Measurements from ENCODE around the gene MCF2L.
"Not testable (repeated sequence)": the region's sequence is repeated elsewhere in the genome, so short reads cannot be mapped to it uniquely, and the experiment has no call there.

Gene MCF2L

GRCh38 chr13:113109151-113110047 is 140.4 kb downstream of the MCF2L start:
- Histone ChIP-seq H3K36me3 (ENCODE audit: low read length) (no peaks in the 10 kb centered on the region), H3K79me2 (ENCODE audit: insufficient read depth, low read length) (no peaks in the 10 kb centered on the region), H3K9me3 (ENCODE audit: insufficient read depth, low read length) (no peaks in the 10 kb centered on the region), H3K27ac (ENCODE audit: low read depth, low read length) (no peak overlapping the region), H3K4me2 (ENCODE audit: low read depth, low read length, poor library complexity, severe bottlenecking) (no peak overlapping the region), H3F3A (ENCODE audit: insufficient read depth) (no peaks in the 10 kb centered on the region), H4K20me1 (ENCODE audit: low read depth, low read length) (no peaks in the 10 kb centered on the region), H3K9me2 (replicated peaks; ENCODE audit: insufficient read depth, low read length) (no peaks in the 10 kb centered on the region), H3K4me3 (ENCODE audit: insufficient read depth, low read length, poor library complexity, severe bottlenecking) (no peak overlapping the region), H3K9ac (ENCODE audit: low read length) (no peak overlapping the region), H2AFZ (ENCODE audit: low read depth, low read length, severe bottlenecking) (no peak overlapping the region), H3K27me3 (ENCODE audit: low read length) (no peaks in the 10 kb centered on the region)
- no peak for TF ChIP-seq CTCF (IDR thresholded peaks at IDR 0.05; ENCODE audit: insufficient read depth, low read length, poor library complexity, severe bottlenecking)
- no peak for TF ChIP-seq EZH2phosphoT487 (conservative IDR thresholded peaks at IDR 0.05; ENCODE audit: low read length)

- Histone ChIP-seq H3K9me2 (replicated peaks; ENCODE audit: insufficient read depth, low read length) (no peaks in the 10 kb centered on the region), H3K4me2 (ENCODE audit: low read depth, low read length, poor library complexity, severe bottlenecking) (no peak overlapping the region), H4K20me1 (ENCODE audit: low read depth, low read length) (no peaks in the 10 kb centered on the region), H3F3A (ENCODE audit: insufficient read depth) (no peaks in the 10 kb centered on the region), H3K27ac (ENCODE audit: low read depth, low read length) (no peak overlapping the region), H3K4me3 (ENCODE audit: insufficient read depth, low read length, poor library complexity, severe bottlenecking) (no peak overlapping the region), H3K9me3 (ENCODE audit: insufficient read depth, low read length) (no peaks in the 10 kb centered on the region), H2AFZ (ENCODE audit: low read depth, low read length, severe bottlenecking) (no peak overlapping the region), H3K79me2 (ENCODE audit: insufficient read depth, low read length) (no peaks in the 10 kb centered on the region), H3K36me3 (ENCODE audit: low read length) (no peaks in the 10 kb centered on the region), H3K9ac (ENCODE audit: low read length) (no peak overlapping the region), H3K27me3 (ENCODE audit: low read length) (no peaks in the 10 kb centered on the region)
- TF ChIP-seq EZH2phosphoT487 (conservative IDR thresholded peaks at IDR 0.05; ENCODE audit: low read length) = no peak
- TF ChIP-seq CTCF (IDR thresholded peaks at IDR 0.05; ENCODE audit: insufficient read depth, low read length, poor library complexity, severe bottlenecking) = no peak
Measured at GRCh38 chr13:113110048-113110851, 141.2 kb downstream of the MCF2L start.

- Histone ChIP-seq H3K27me3 (ENCODE audit: low read length) (no peaks in the 10 kb centered on the region), H3K4me2 (ENCODE audit: low read depth, low read length, poor library complexity, severe bottlenecking) (no peak overlapping the region), H3F3A (ENCODE audit: insufficient read depth) (no peaks in the 10 kb centered on the region), H3K9me3 (ENCODE audit: insufficient read depth, low read length) (no peaks in the 10 kb centered on the region), H3K36me3 (ENCODE audit: low read length) (no peaks in the 10 kb centered on the region), H3K9ac (ENCODE audit: low read length) (no peak overlapping the region), H3K27ac (ENCODE audit: low read depth, low read length) (no peak overlapping the region), H3K9me2 (replicated peaks; ENCODE audit: insufficient read depth, low read length) (no peaks in the 10 kb centered on the region), H3K4me3 (ENCODE audit: insufficient read depth, low read length, poor library complexity, severe bottlenecking) (no peak overlapping the region), H4K20me1 (ENCODE audit: low read depth, low read length) (no peaks in the 10 kb centered on the region), H3K79me2 (ENCODE audit: insufficient read depth, low read length) (no peaks in the 10 kb centered on the region), H2AFZ (ENCODE audit: low read depth, low read length, severe bottlenecking) (no peak overlapping the region)
- TF ChIP-seq CTCF (IDR thresholded peaks at IDR 0.05; ENCODE audit: insufficient read depth, low read length, poor library complexity, severe bottlenecking) (no peak), EZH2phosphoT487 (conservative IDR thresholded peaks at IDR 0.05; ENCODE audit: low read length) (no peak)
Measured at GRCh38 chr13:113110852-113111315, 141.9 kb downstream of the MCF2L start.

GRCh38 chr13:113111821-113112220 is 142.8 kb downstream of the MCF2L start:
- H4K20me1 ChIP-seq (ENCODE audit: low read depth, low read length); H3K36me3 ChIP-seq (ENCODE audit: low read length); H3K27me3 ChIP-seq (ENCODE audit: low read length); H3K4me2 ChIP-seq (ENCODE audit: low read depth, low read length, poor library complexity, severe bottlenecking); H3K27ac ChIP-seq (ENCODE audit: low read depth, low read length); H3K9me2 ChIP-seq (replicated peaks; ENCODE audit: insufficient read depth, low read length); H3F3A ChIP-seq (ENCODE audit: insufficient read depth); H3K9ac ChIP-seq (ENCODE audit: low read length); H2AFZ ChIP-seq (ENCODE audit: low read depth, low read length, severe bottlenecking); H3K4me3 ChIP-seq (ENCODE audit: insufficient read depth, low read length, poor library complexity, severe bottlenecking); H3K9me3 ChIP-seq (ENCODE audit: insufficient read depth, low read length); H3K79me2 ChIP-seq (ENCODE audit: insufficient read depth, low read length): not testable (repeated sequence)

- not testable (repeated sequence) for H3K36me3 ChIP-seq (ENCODE audit: low read length); H4K20me1 ChIP-seq (ENCODE audit: low read depth, low read length); H3K9ac ChIP-seq (ENCODE audit: low read length); H3K27me3 ChIP-seq (ENCODE audit: low read length); H3K9me2 ChIP-seq (replicated peaks; ENCODE audit: insufficient read depth, low read length); H3K79me2 ChIP-seq (ENCODE audit: insufficient read depth, low read length); H3K4me3 ChIP-seq (ENCODE audit: insufficient read depth, low read length, poor library complexity, severe bottlenecking); H3K4me2 ChIP-seq (ENCODE audit: low read depth, low read length, poor library complexity, severe bottlenecking); H3F3A ChIP-seq (ENCODE audit: insufficient read depth); H3K27ac ChIP-seq (ENCODE audit: low read depth, low read length); H3K9me3 ChIP-seq (ENCODE audit: insufficient read depth, low read length); H2AFZ ChIP-seq (ENCODE audit: low read depth, low read length, severe bottlenecking)
Measured at GRCh38 chr13:113112475-113112874, 143.5 kb downstream of the MCF2L start.
